ENCODE data around the gene ARHGAP27. TPM values are rescaled to one million over a fixed set of nuclear protein-coding genes. Genes with fewer than 3 reads are reported as not detected.

Gene ARHGAP27
- total RNA-seq, 1 donor from 2014 or later, result 39.8 TPM

DNA sequence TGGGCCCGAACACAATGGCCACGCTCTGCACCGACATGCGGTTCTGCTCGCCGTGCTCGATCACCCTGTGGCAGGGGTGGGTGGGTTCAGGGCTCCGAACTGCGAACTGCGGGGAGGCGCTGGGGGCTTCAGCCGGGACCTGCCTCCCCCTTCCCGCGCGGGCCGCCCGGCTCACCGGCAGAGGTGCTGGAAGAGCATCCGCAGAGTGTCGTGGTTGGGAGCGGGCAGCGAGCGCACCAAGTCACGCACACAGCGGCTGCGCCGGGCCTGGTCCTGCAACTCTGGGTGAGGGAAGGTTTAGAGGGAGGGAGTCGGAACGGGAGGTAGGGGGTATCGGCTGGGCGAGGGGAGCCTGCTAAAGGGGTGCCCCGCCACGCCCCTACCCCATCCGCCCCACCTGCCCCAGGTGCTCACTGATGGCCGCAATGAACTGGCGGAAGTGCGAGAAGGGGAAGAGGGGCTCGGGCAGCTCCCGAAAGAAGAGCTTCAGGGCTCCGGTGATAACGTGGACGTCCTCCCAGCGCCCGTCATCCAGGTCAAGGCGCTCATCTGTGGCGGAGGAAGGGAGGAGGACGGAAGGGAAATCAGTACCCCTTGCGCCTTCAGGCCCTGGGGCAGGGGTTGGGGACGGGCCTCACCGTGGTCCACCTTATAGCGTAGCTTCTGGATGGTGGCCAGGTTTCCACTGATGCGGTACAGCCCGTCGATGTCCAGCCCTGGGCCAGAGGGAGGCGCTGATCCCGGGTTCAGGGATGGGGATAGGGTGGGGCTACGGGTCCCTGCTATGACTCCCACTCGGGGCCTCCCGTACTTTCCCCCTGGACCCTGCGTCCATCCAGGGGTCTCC, 36.9 kb downstream of the ARHGAP27 start:
- TF ChIP-seq, protein P1, sequence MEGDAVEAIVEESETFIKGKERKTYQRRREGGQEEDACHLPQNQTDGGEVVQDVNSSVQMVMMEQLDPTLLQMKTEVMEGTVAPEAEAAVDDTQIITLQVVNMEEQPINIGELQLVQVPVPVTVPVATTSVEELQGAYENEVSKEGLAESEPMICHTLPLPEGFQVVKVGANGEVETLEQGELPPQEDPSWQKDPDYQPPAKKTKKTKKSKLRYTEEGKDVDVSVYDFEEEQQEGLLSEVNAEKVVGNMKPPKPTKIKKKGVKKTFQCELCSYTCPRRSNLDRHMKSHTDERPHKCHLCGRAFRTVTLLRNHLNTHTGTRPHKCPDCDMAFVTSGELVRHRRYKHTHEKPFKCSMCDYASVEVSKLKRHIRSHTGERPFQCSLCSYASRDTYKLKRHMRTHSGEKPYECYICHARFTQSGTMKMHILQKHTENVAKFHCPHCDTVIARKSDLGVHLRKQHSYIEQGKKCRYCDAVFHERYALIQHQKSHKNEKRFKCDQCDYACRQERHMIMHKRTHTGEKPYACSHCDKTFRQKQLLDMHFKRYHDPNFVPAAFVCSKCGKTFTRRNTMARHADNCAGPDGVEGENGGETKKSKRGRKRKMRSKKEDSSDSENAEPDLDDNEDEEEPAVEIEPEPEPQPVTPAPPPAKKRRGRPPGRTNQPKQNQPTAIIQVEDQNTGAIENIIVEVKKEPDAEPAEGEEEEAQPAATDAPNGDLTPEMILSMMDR (conservative IDR thresholded peaks at IDR 0.05; ENCODE audit: low read depth, low read length), result no peak
- DNase-seq (ENCODE audit: low read depth), result no peak
- no peak overlapping the region for H3K4me3 ChIP-seq (ENCODE audit: low read depth, low read length)

DNA sequence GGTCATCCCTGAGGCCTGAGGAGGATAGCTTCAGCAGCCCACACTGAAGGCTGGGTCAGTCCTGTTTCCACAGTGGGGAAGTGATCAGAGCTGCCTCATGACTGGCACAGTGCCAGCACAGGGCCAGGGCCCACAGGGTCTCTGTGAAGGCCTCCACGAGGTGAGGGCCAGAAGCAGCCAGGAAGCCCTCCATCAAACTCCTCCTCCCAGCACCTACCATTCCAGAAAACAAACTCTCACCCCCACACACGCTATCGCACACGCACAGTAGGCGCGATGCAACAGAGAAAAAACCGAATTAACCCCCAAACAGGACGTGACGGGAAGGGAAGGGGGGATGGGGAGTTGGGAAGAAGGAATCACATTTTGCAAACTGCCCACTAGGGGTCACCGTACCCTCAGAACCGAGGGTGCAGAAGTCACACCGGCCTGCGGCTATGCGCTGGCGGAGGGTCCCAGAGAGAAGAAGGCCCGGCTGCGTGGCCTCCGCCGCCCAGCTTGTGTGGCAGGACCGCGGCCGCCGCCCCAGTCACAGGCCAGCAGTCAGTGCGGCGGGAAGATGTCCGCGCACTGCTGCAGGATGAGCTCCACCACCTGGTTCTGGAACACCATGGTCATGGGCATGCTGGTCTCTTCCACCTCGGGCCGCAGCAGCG, 37.6 kb downstream of the ARHGAP27 start:
- TF ChIP-seq, protein P1 (conservative IDR thresholded peaks at IDR 0.05; ENCODE audit: low read depth, low read length), result peak; percentile 70
- no peak for DNase-seq (ENCODE audit: low read depth)
- H3K4me3 ChIP-seq (ENCODE audit: low read depth, low read length), result no peak overlapping the region

DNA sequence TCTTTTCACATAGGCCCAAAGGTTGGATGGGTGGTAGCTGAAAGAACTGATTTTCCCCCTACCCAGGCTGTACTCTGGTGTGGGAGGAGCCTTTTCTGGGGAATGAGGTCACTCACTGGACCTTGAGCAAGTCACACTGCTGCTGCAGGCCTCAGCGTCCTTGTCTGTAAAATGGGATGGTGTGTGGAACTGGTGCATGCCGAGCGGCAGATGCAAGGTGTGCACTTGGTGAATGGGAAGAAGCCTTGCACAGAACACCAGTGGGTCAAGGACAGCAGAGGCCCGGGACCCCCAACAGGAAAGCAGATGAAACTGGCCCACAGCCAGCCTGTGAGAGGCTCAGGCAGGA, 38.1 kb downstream of the ARHGAP27 start:
- no peak for DNase-seq (ENCODE audit: low read depth)
- TF ChIP-seq, protein P1 (conservative IDR thresholded peaks at IDR 0.05; ENCODE audit: low read depth, low read length), result no peak
- H3K4me3 ChIP-seq (ENCODE audit: low read depth, low read length), result no peak overlapping the region

DNA sequence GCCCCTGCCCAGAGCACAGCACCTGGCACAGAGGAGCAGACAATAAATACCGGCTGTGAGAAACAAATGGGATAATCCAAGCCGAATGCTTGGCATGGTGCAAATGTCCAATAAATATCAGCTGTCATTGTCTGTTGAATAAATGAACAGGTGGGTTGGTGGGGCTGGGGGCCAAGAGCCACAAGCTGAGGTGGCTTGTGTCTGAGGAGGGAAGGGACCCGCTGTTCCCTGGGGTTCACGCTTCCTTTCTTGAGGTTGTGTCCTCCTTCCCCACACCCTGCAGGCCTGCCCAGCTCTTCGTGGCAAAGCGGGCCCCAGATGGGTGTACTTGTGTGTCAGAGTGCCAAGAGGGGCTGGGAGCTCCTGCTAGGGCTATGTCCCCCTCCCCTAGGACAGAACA, 38.6 kb downstream of the ARHGAP27 start:
- DNase-seq (ENCODE audit: low read depth), result no peak
- H3K4me3 ChIP-seq (ENCODE audit: low read depth, low read length), result no peak overlapping the region
- TF ChIP-seq, protein P1 (conservative IDR thresholded peaks at IDR 0.05; ENCODE audit: low read depth, low read length), result no peak

DNA sequence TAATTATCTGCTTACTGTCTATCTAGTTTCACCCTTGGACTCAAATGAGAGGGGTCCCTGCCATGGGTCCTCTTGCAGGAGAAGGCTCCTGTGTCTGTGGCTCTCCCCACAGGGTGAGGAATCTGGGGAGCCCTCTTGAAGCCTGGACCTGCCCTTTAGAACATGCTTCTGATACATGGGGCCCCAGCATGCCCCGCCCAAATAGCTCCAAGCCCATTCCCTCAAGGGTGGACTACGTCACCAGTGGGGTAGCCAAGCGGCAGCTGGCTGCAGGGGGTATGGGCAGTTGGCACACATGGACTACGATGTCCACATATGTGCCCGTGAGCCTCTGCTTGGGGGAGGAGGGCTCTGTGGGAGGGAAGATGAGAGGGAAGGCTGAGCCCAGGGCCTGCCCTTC, 39.3 kb downstream of the ARHGAP27 start:
- no peak for DNase-seq (ENCODE audit: low read depth)

DNA sequence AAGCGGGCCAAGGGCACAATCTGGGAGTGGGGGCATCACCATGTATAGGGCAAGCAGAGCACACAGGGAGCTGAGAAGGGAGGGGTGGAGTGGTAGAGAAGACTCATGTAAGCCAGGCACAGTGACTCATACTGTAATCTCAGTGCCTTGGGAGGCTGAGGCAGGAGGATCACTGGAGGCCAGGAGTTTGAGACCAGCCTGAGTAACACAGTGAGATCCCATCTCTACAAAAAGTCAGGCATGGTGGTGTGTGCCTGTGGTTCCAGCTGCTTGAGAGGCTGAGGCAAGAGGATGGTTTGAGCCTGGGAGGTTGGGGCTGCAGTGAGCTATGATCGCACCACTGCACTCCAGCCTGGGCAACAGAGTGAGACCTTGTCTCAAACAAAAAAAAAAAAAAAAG, 40.8 kb downstream of the ARHGAP27 start:
- TF ChIP-seq, protein P1 (conservative IDR thresholded peaks at IDR 0.05; ENCODE audit: low read depth, low read length), result no peak
- DNase-seq (ENCODE audit: low read depth), result no peak
- no peak overlapping the region for H3K4me3 ChIP-seq (ENCODE audit: low read depth, low read length)

More for the DNA sequence above, 39.3 kb downstream of the ARHGAP27 start:
- H3K4me3 ChIP-seq (ENCODE audit: low read depth, low read length), result no peak overlapping the region
- TF ChIP-seq, protein P1 (conservative IDR thresholded peaks at IDR 0.05; ENCODE audit: low read depth, low read length), result no peak
